ENCODE measurements around the gene RREB1. TPM values are rescaled to one million over a fixed set of nuclear protein-coding genes. Genes with fewer than 3 reads are reported as not detected.

Gene RREB1
- total RNA-seq, 1 experiment from 2014 or later = 35.8 TPM

DNA sequence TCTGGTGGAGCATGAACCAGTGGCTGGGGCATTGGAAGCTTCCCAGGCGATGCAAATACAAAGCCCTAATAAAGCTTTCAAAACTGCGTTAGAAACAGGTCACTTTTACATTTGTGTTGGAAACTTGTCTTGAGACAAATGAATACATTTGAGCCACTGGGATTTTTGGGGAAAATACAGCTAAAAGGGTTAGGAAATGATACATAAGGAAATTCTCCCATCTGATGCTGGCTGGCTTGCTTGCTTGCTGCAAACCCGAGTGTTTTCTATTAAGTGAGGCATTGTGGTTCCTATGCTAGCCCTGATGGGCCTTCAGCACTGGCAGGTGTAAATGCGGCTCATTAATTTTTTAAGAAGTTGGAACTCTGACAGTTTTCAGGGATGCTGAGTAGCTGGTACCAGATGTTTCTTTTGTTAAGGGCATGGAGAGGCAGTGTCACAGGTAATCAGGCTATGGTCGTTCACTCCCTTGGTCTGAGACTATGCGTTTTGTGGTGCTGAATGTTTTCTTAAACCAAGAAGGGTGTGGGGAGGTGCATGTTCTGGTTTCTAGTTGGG, 35.2 kb downstream of the RREB1 start:
- no peaks in the 10 kb centered on the region for H3K79me1 ChIP-seq (ENCODE audit: insufficient read depth, low read depth, low read length, poor library complexity, severe bottlenecking)
- Mint-ChIP-seq H3K4me3 (0 out of 5 replicates have a peak overlapping the region, but pooled peaks of 1 of the 2 experiments have one; percentile 45), H3K27ac (peak overlapping the region in 1 of 3 experiments; percentile 45; a peak in 3 of 7 replicates), H3K4me1 (peaks cover 65 to 78% of the 10 kb centered on the region in 2 experiments), H3K36me3 (ENCODE audit: insufficient read depth in 1 of 3, low read depth in 3 of 3) (no peaks in the 10 kb centered on the region; a peak in 1 of 7 replicates), H3K9me3 (no peaks in the 10 kb centered on the region), H3K27me3 (ENCODE audit: low read depth) (no peaks in the 10 kb centered on the region)
- peaks cover 29% of the 10 kb centered on the region for H3K4me1 ChIP-seq (ENCODE audit: insufficient read depth, low read length)
- H2BK5ac ChIP-seq (ENCODE audit: insufficient read length, low read length) = no peak overlapping the region
- H4K5ac ChIP-seq (ENCODE audit: insufficient read length, low read depth, low read length) = no peak overlapping the region
- H3K23me2 ChIP-seq (ENCODE audit: insufficient read length, low read depth, low read length, poor library complexity, severe bottlenecking) = peaks cover 4% of the 10 kb centered on the region
- no peak overlapping the region for H4K8ac ChIP-seq (replicated peaks; ENCODE audit: insufficient read length, low read depth, low read length)
- H2AK5ac ChIP-seq (ENCODE audit: insufficient read length, low read length) = no peak overlapping the region
- no peaks in the 10 kb centered on the region for H3K9me3 ChIP-seq (ENCODE audit: control insufficient read depth, low read depth, low read length)
- no peak overlapping the region for H3K27ac ChIP-seq (ENCODE audit: insufficient read length, low read depth, low read length)
- no peak overlapping the region for H2BK12ac ChIP-seq (ENCODE audit: insufficient read length, low read depth, low read length)
- H3K23ac ChIP-seq (ENCODE audit: insufficient read length, low read depth, low read length) = no peak overlapping the region
- H4K91ac ChIP-seq (ENCODE audit: insufficient read length, low read depth, low read length) = no peak overlapping the region
- no peak overlapping the region for H3K18ac ChIP-seq (ENCODE audit: insufficient read length, low read depth, low read length)
- H2BK15ac ChIP-seq (ENCODE audit: low read depth, low read length) = no peak overlapping the region
- no peak overlapping the region for H3K4me2 ChIP-seq (ENCODE audit: insufficient read depth, insufficient read length, low read length)
- DNase-seq = no peak
- no peak overlapping the region for H2BK20ac ChIP-seq (ENCODE audit: low read depth, low read length, poor library complexity, severe bottlenecking)
- no peak overlapping the region for H3K14ac ChIP-seq (ENCODE audit: insufficient read depth, low read length)
- WGBS (ENCODE audit: extremely low coverage, insufficient read length, low lambda C conversion rate) = no CpG with 5 or more reads among the region's 6 CpGs
- TF ChIP-seq, protein P1, sequence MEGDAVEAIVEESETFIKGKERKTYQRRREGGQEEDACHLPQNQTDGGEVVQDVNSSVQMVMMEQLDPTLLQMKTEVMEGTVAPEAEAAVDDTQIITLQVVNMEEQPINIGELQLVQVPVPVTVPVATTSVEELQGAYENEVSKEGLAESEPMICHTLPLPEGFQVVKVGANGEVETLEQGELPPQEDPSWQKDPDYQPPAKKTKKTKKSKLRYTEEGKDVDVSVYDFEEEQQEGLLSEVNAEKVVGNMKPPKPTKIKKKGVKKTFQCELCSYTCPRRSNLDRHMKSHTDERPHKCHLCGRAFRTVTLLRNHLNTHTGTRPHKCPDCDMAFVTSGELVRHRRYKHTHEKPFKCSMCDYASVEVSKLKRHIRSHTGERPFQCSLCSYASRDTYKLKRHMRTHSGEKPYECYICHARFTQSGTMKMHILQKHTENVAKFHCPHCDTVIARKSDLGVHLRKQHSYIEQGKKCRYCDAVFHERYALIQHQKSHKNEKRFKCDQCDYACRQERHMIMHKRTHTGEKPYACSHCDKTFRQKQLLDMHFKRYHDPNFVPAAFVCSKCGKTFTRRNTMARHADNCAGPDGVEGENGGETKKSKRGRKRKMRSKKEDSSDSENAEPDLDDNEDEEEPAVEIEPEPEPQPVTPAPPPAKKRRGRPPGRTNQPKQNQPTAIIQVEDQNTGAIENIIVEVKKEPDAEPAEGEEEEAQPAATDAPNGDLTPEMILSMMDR (conservative IDR thresholded peaks at IDR 0.05) = no peak
- no peak overlapping the region for H3T11ph ChIP-seq (ENCODE audit: low read length)
- H3K27me3 ChIP-seq (ENCODE audit: insufficient read depth, low read length) = no peaks in the 10 kb centered on the region
- peaks cover 2% of the 10 kb centered on the region for H4K20me1 ChIP-seq (ENCODE audit: control insufficient read depth, insufficient read depth, insufficient read length)
- H3K9ac ChIP-seq (ENCODE audit: extremely low read depth, insufficient read length, low read length) = no peak overlapping the region
- no peak overlapping the region for H3K56ac ChIP-seq (ENCODE audit: insufficient read length, low read depth, low read length)
- no peak overlapping the region for H2AFZ ChIP-seq (ENCODE audit: low read length)
- H3K79me2 ChIP-seq (ENCODE audit: insufficient read depth, low read length) = peaks cover 2% of the 10 kb centered on the region; the same call in 1 of the 2 replicates
- no peak overlapping the region for H3K4ac ChIP-seq (ENCODE audit: low read depth, low read length)
- no peak overlapping the region for H2BK120ac ChIP-seq (ENCODE audit: low read depth, low read length, poor library complexity, severe bottlenecking)

All from H9 (cell line).